Posterior cingulate gyrus (tissue), 11 donors: Measurements from ENCODE around the gene FLOT2.
"Not testable (repeated sequence)": the region's sequence is repeated elsewhere in the genome, so short reads cannot be mapped to it uniquely, and the experiment has no call there.

Source experiments
- DNase-seq, 10 donors: peaks; one replicate each; pipeline versions ENCODE4 v3.0.0 to v3.0.0-alpha.2; 2020 to 2021; ENCODE audit warnings: mixed read lengths in 3 of 10
- intact Hi-C: fragments of 100-400 bp; cut with DNase I; formaldehyde crosslinking; loops from one replicate; pipeline ENCODE4 v1.15.1; 2023

FLOT2 gene

GRCh38 chr17:28898527-28898955, 1.0 kb upstream of the FLOT2 start:
- DNase-seq, result no peak
- intact Hi-C loops, result loop anchor here (5.0 kb wide), 1 partner anchor 41 kb away; the partner anchor contains the start of gene ERAL1

GRCh38 chr17:28897769-28898526, 415 bp upstream of the FLOT2 start:
- no peak for DNase-seq
- intact Hi-C loops, result loop anchor here (5.0 kb wide), 1 partner anchor 41 kb away; the partner anchor contains the start of gene ERAL1

- DNase-seq, result no peak
- intact Hi-C loops, result loop anchor here (5.0 kb wide), 1 partner anchor 39 kb away; the partner anchor contains the start of gene ERAL1
These were observed 1.0 kb downstream of the FLOT2 start for GRCh38 chr17:28896491-28896883.

- intact Hi-C loops, result loop anchor here (5.0 kb wide), 1 partner anchor 39 kb away; the partner anchor contains the start of gene ERAL1
These were observed 1.6 kb downstream of the FLOT2 start for GRCh38 chr17:28895794-28896447.

GRCh38 chr17:28893248-28894183, 4.0 kb downstream of the FLOT2 start:
- DNase-seq, intact Hi-C loops: not testable (repeated sequence)

More at GRCh38 chr17:28895794-28896447, 1.6 kb downstream of the FLOT2 start:
- no peak for DNase-seq

- intact Hi-C loops, result no loop called here
- peak in 1 of 10 donors; percentile 40 for DNase-seq
These were observed 5.5 kb downstream of the FLOT2 start for GRCh38 chr17:28892024-28892423.

GRCh38 chr17:28891201-28891600, 6.3 kb downstream of the FLOT2 start:
- no peak for DNase-seq
- intact Hi-C loops, result no loop called here

- intact Hi-C loops, result no loop called here
- DNase-seq, result peak in 1 of 10 donors; percentile 30
These were observed 7.5 kb downstream of the FLOT2 start for GRCh38 chr17:28889996-28890395.

- intact Hi-C loops, result no loop called here
These were observed 8.7 kb downstream of the FLOT2 start for GRCh38 chr17:28888832-28889231.

GRCh38 chr17:28887871-28888471, 9.6 kb downstream of the FLOT2 start:
- intact Hi-C loops, result no loop called here
- DNase-seq, result peak in 1 of 10 donors; percentile 26

More at GRCh38 chr17:28888832-28889231, 8.7 kb downstream of the FLOT2 start:
- peak in 1 of 10 donors; percentile 62 for DNase-seq

- peak in 1 of 10 donors; percentile 52 for DNase-seq
- intact Hi-C loops, result no loop called here
These were observed 11.6 kb downstream of the FLOT2 start for GRCh38 chr17:28885951-28886350.

GRCh38 chr17:28885363-28885762, 12.2 kb downstream of the FLOT2 start:
- intact Hi-C loops, result no loop called here
- DNase-seq, result peak in 5 of 10 donors; percentile 32 to 90 (median 50)

- intact Hi-C loops, result no loop called here
- DNase-seq, result peak in 2 of 10 donors; percentile 29 to 66
These were observed 13.4 kb downstream of the FLOT2 start for GRCh38 chr17:28883967-28884702.

- intact Hi-C loops, result no loop called here
These were observed 15.2 kb downstream of the FLOT2 start for GRCh38 chr17:28882154-28882895.

GRCh38 chr17:28881533-28882056, 15.9 kb downstream of the FLOT2 start:
- intact Hi-C loops, result no loop called here
- DNase-seq, result peak in 1 of 10 donors; percentile 55

More at GRCh38 chr17:28882154-28882895, 15.2 kb downstream of the FLOT2 start:
- peak in 1 of 10 donors; percentile 58 for DNase-seq

GRCh38 chr17:28880572-28880945, 17.0 kb downstream of the FLOT2 start:
- intact Hi-C loops, result no loop called here
- DNase-seq, result peak in 1 of 10 donors; percentile 49

- intact Hi-C loops, result no loop called here
- peak in 1 of 10 donors; percentile 59 for DNase-seq
These were observed 17.5 kb downstream of the FLOT2 start for GRCh38 chr17:28879886-28880571.

- intact Hi-C loops, result no loop called here
- peak in 1 of 10 donors; percentile 78 for DNase-seq
These were observed 18.6 kb downstream of the FLOT2 start for GRCh38 chr17:28878981-28879380.
